ENCODE data around the gene TP53I11.

Gene TP53I11

GRCh38 chr11:44972746-44973435, 22.2 kb upstream of the TP53I11 start:
- H3K4me3 ChIP-seq (ENCODE audit: low read depth, low read length), result no peak overlapping the region
- DNase-seq (ENCODE audit: low read depth), result no peak
- TF ChIP-seq MYC (IDR thresholded peaks at IDR 0.05; ENCODE audit: low read depth, low read length) (no peak), CTCF (IDR thresholded peaks at IDR 0.05; ENCODE audit: low read depth, low read length) (no peak), MAX (IDR thresholded peaks at IDR 0.05; ENCODE audit: low read depth, low read length) (no peak), POLR2A (IDR thresholded peaks at IDR 0.05; ENCODE audit: extremely low read depth, insufficient read length) (no peak)

- no peak for DNase-seq (ENCODE audit: low read depth)
- H3K4me3 ChIP-seq (ENCODE audit: low read depth, low read length), result no peak overlapping the region
- no peak for TF ChIP-seq MYC (IDR thresholded peaks at IDR 0.05; ENCODE audit: low read depth, low read length)
- no peak for TF ChIP-seq CTCF (IDR thresholded peaks at IDR 0.05; ENCODE audit: low read depth, low read length)
- TF ChIP-seq MAX (IDR thresholded peaks at IDR 0.05; ENCODE audit: low read depth, low read length), result no peak
- no peak for TF ChIP-seq POLR2A (IDR thresholded peaks at IDR 0.05; ENCODE audit: extremely low read depth, insufficient read length)
Observed at GRCh38 chr11:44971185-44971584, 20.5 kb upstream of the TP53I11 start.

- peak; percentile 96 for DNase-seq (ENCODE audit: low read depth)
- TF ChIP-seq MAX (IDR thresholded peaks at IDR 0.05; ENCODE audit: low read depth, low read length), result peak; percentile 90
- TF ChIP-seq MYC (IDR thresholded peaks at IDR 0.05; ENCODE audit: low read depth, low read length), result peak; percentile 93
- no peak for TF ChIP-seq CTCF (IDR thresholded peaks at IDR 0.05; ENCODE audit: low read depth, low read length)
- H3K4me3 ChIP-seq (ENCODE audit: low read depth, low read length), result no peak overlapping the region
Observed at GRCh38 chr11:44970293-44970692, 19.6 kb upstream of the TP53I11 start.

- TF ChIP-seq MYC (IDR thresholded peaks at IDR 0.05; ENCODE audit: low read depth, low read length), result no peak
- no peak for TF ChIP-seq POLR2A (IDR thresholded peaks at IDR 0.05; ENCODE audit: extremely low read depth, insufficient read length)
- no peak overlapping the region for H3K4me3 ChIP-seq (ENCODE audit: low read depth, low read length)
- no peak for DNase-seq (ENCODE audit: low read depth)
Observed at GRCh38 chr11:44969651-44970252, 19.1 kb upstream of the TP53I11 start.

- DNase-seq (ENCODE audit: low read depth), result no peak
- TF ChIP-seq CTCF (IDR thresholded peaks at IDR 0.05; ENCODE audit: low read depth, low read length) (no peak), MAX (IDR thresholded peaks at IDR 0.05; ENCODE audit: low read depth, low read length) (no peak), MYC (IDR thresholded peaks at IDR 0.05; ENCODE audit: low read depth, low read length) (no peak), POLR2A (IDR thresholded peaks at IDR 0.05; ENCODE audit: extremely low read depth, insufficient read length) (no peak)
- H3K4me3 ChIP-seq (ENCODE audit: low read depth, low read length), result no peak overlapping the region
Observed at GRCh38 chr11:44968510-44968909, 17.8 kb upstream of the TP53I11 start.

GRCh38 chr11:44967930-44968496, 17.3 kb upstream of the TP53I11 start:
- no peak for TF ChIP-seq MYC (IDR thresholded peaks at IDR 0.05; ENCODE audit: low read depth, low read length)
- no peak overlapping the region for H3K4me3 ChIP-seq (ENCODE audit: low read depth, low read length)
- DNase-seq (ENCODE audit: low read depth), result no peak

Measured in NB4 (cell line).